ENCODE results near the gene SFSWAP. TPM values are rescaled to one million over a fixed set of nuclear protein-coding genes. Genes with fewer than 3 reads are reported as not detected.

Gene SFSWAP
- total and polyA plus RNA-seq, 5 experiments from 2014 or later: 14.8 to 108 (median 23.3) TPM

GRCh38 chr12:131745706-131746105 is 34.8 kb downstream of the SFSWAP start:
- Mint-ChIP-seq H3K36me3 (peaks cover 26 to 80% (median 44%) of the 10 kb centered on the region in 3 donors), H3K4me3 (no peak overlapping the region), H3K4me1 (peaks cover 0 to 12% (median 8%) of the 10 kb centered on the region in 4 donors), H3K27ac (no peak overlapping the region), H3K9me3 (peaks cover 0 to 17% (median 4%) of the 10 kb centered on the region in 9 donors), H3K27me3 (no peaks in the 10 kb centered on the region)
- POLR2A ChIA-PET: no interaction called here
- DNase-seq (no peak), ATAC-seq (no peak)

GRCh38 chr12:131747276-131748177 is 36.6 kb downstream of the SFSWAP start:
- Mint-ChIP-seq H3K9me3 (peaks cover 0 to 16% (median 4%) of the 10 kb centered on the region in 9 donors), H3K4me3 (peak overlapping the region in 1 of 10 donors; percentile 30), H3K36me3 (peaks cover 18 to 85% (median 36%) of the 10 kb centered on the region in 3 donors), H3K4me1 (peaks cover 0 to 7% (median 6%) of the 10 kb centered on the region in 4 donors), H3K27ac (peak overlapping the region in 3 of 10 donors; percentile 43 to 83 (median 75)), H3K27me3 (no peaks in the 10 kb centered on the region)
- POLR2A ChIA-PET: no interaction called here
- ATAC-seq (no peak), DNase-seq (no peak)

- POLR2A ChIA-PET: interaction anchor here (0.5 kb wide), 1 partner anchor 155 kb away, joined by 4 read pairs; no protein-coding TSS in a partner anchor
- no peak overlapping the region for H3K4me3 Mint-ChIP-seq
- peak overlapping the region in 1 of 10 donors; percentile 19 for H3K27ac Mint-ChIP-seq
Observed at GRCh38 chr12:131749618-131750315, 38.9 kb downstream of the SFSWAP start.

GRCh38 chr12:131751335-131751734 is 40.4 kb downstream of the SFSWAP start:
- peaks cover 0 to 11% (median 7%) of the 10 kb centered on the region in 4 donors for H3K4me1 Mint-ChIP-seq
- no peak overlapping the region for H3K4me3 Mint-ChIP-seq
- no peaks in the 10 kb centered on the region for H3K9me3 Mint-ChIP-seq
- H3K27ac Mint-ChIP-seq: no peak overlapping the region
- no peaks in the 10 kb centered on the region for H3K27me3 Mint-ChIP-seq
- peaks cover 6 to 86% (median 27%) of the 10 kb centered on the region in 3 donors for H3K36me3 Mint-ChIP-seq
- DNase-seq: no peak
- POLR2A ChIA-PET: no interaction called here
- ATAC-seq: no peak

More at GRCh38 chr12:131749618-131750315, 38.9 kb downstream of the SFSWAP start:
- H3K27me3 Mint-ChIP-seq: no peaks in the 10 kb centered on the region
- ATAC-seq (no peak), DNase-seq (no peak)
- H3K4me1 Mint-ChIP-seq: peaks cover 0 to 7% (median 6%) of the 10 kb centered on the region in 4 donors
- peaks cover 0 to 4% (median 0%) of the 10 kb centered on the region in 9 donors for H3K9me3 Mint-ChIP-seq
- peaks cover 3 to 84% (median 28%) of the 10 kb centered on the region in 3 donors for H3K36me3 Mint-ChIP-seq

GRCh38 chr12:131752451-131752850 is 41.6 kb downstream of the SFSWAP start:
- Mint-ChIP-seq H3K4me1 (peaks cover 0 to 9% (median 5%) of the 10 kb centered on the region in 4 donors), H3K9me3 (no peaks in the 10 kb centered on the region), H3K36me3 (peaks cover 6 to 87% (median 32%) of the 10 kb centered on the region in 3 donors), H3K27me3 (no peaks in the 10 kb centered on the region), H3K27ac (peak overlapping the region in 3 of 10 donors; percentile 21 to 51 (median 46)), H3K4me3 (no peak overlapping the region)
- POLR2A ChIA-PET: no interaction called here
- ATAC-seq (no peak), DNase-seq (no peak)

- peaks cover 0 to 9% (median 5%) of the 10 kb centered on the region in 4 donors for H3K4me1 Mint-ChIP-seq
- peak overlapping the region in 1 of 10 donors; percentile 51 for H3K27ac Mint-ChIP-seq
- no peaks in the 10 kb centered on the region for H3K9me3 Mint-ChIP-seq
- H3K4me3 Mint-ChIP-seq: no peak overlapping the region
- no peaks in the 10 kb centered on the region for H3K27me3 Mint-ChIP-seq
- no peak for DNase-seq
- POLR2A ChIA-PET: no interaction called here
- peaks cover 6 to 89% (median 32%) of the 10 kb centered on the region in 3 donors for H3K36me3 Mint-ChIP-seq
- ATAC-seq: no peak
Observed at GRCh38 chr12:131753005-131753404, 42.1 kb downstream of the SFSWAP start.

GRCh38 chr12:131753757-131754156 is 42.9 kb downstream of the SFSWAP start:
- ATAC-seq: no peak
- no peak overlapping the region for H3K4me3 Mint-ChIP-seq
- H3K4me1 Mint-ChIP-seq: peaks cover 0 to 9% (median 5%) of the 10 kb centered on the region in 4 donors
- no peak for DNase-seq
- peaks cover 6 to 91% (median 37%) of the 10 kb centered on the region in 3 donors for H3K36me3 Mint-ChIP-seq
- POLR2A ChIA-PET: no interaction called here
- H3K9me3 Mint-ChIP-seq: no peaks in the 10 kb centered on the region
- peak overlapping the region in 1 of 10 donors; percentile 51 for H3K27ac Mint-ChIP-seq
- H3K27me3 Mint-ChIP-seq: no peaks in the 10 kb centered on the region

GRCh38 chr12:131754184-131754583 is 43.3 kb downstream of the SFSWAP start:
- ATAC-seq (no peak), DNase-seq (no peak)
- Mint-ChIP-seq H3K27me3 (no peaks in the 10 kb centered on the region), H3K4me3 (no peak overlapping the region), H3K4me1 (peaks cover 0 to 9% (median 5%) of the 10 kb centered on the region in 4 donors), H3K36me3 (peaks cover 6 to 94% (median 37%) of the 10 kb centered on the region in 3 donors), H3K27ac (peak overlapping the region in 1 of 10 donors; percentile 44), H3K9me3 (no peaks in the 10 kb centered on the region)
- POLR2A ChIA-PET: no interaction called here

- Mint-ChIP-seq H3K27ac (peak overlapping the region in 3 of 10 donors; percentile 32 to 67 (median 34)), H3K4me3 (no peak overlapping the region), H3K36me3 (peaks cover 6 to 94% (median 37%) of the 10 kb centered on the region in 3 donors), H3K9me3 (no peaks in the 10 kb centered on the region), H3K27me3 (no peaks in the 10 kb centered on the region), H3K4me1 (peaks cover 0 to 6% (median 4%) of the 10 kb centered on the region in 4 donors)
- peak in 6 of 10 donors; percentile 9 to 41 (median 29) for DNase-seq
- POLR2A ChIA-PET: no interaction called here
- peak; percentile 52 to 80 for ATAC-seq
Observed at GRCh38 chr12:131755305-131756113, 44.6 kb downstream of the SFSWAP start.

- POLR2A ChIA-PET: no interaction called here
- no peak overlapping the region for H3K4me3 Mint-ChIP-seq
- no peaks in the 10 kb centered on the region for H3K9me3 Mint-ChIP-seq
- peaks cover 5 to 6% (median 5%) of the 10 kb centered on the region in 4 donors for H3K4me1 Mint-ChIP-seq
- H3K36me3 Mint-ChIP-seq: peaks cover 6 to 94% (median 42%) of the 10 kb centered on the region in 3 donors
- no peak overlapping the region for H3K27ac Mint-ChIP-seq
- DNase-seq (no peak), ATAC-seq (no peak)
- no peaks in the 10 kb centered on the region for H3K27me3 Mint-ChIP-seq
Observed at GRCh38 chr12:131756441-131756840, 45.6 kb downstream of the SFSWAP start.

GRCh38 chr12:131757111-131757510 is 46.2 kb downstream of the SFSWAP start:
- Mint-ChIP-seq H3K4me1 (peaks cover 5 to 6% (median 5%) of the 10 kb centered on the region in 4 donors), H3K36me3 (peaks cover 6 to 93% (median 42%) of the 10 kb centered on the region in 3 donors), H3K27ac (no peak overlapping the region), H3K4me3 (no peak overlapping the region), H3K27me3 (no peaks in the 10 kb centered on the region), H3K9me3 (no peaks in the 10 kb centered on the region)
- DNase-seq (no peak), ATAC-seq (no peak)
- POLR2A ChIA-PET: no interaction called here
